KMS-11 (cell line): ENCODE results near the gene PKLR.
A peak's percentile ranks its signal among the peaks of the same experiment; 100 is the strongest.
"Not testable (repeated sequence)": the region's sequence is repeated elsewhere in the genome, so short reads cannot be mapped to it uniquely, and the experiment has no call there.

Experiments used
- H2AFZ ChIP-seq: fragments of 200-600 bp; sonication (generic); 2 replicates; pipeline ENCODE4 v1.6.1; 2016; ENCODE audit warnings: antibody characterized with exemption, mixed run types, low read depth
- H3K27ac ChIP-seq: fragments of 200-600 bp; sonication (generic); 2 replicates; pipeline ENCODE4 v1.6.1; 2016; ENCODE audit warnings: mild to moderate bottlenecking, mixed run types
- H3K27me3 ChIP-seq: fragments of 200-600 bp; sonication (generic); 2 replicates; pipeline ENCODE4 v1.6.1; 2017; ENCODE audit warnings: mild to moderate bottlenecking, low read depth, mixed run types, moderate library complexity; ENCODE audit not compliant: insufficient read depth
- H3K36me3 ChIP-seq: fragments of 200-600 bp; sonication (generic); 2 replicates; pipeline ENCODE4 v1.6.1; 2017; ENCODE audit warnings: mild to moderate bottlenecking, mixed run types; ENCODE audit not compliant: insufficient read depth
- H3K4me1 ChIP-seq: fragments of 200-600 bp; sonication (generic); 2 replicates; pipeline ENCODE4 v1.6.1; 2016; ENCODE audit warnings: mild to moderate bottlenecking, low read depth, mixed run types; ENCODE audit not compliant: poor library complexity, severe bottlenecking
- H3K4me2 ChIP-seq: fragments of 200-600 bp; sonication (generic); 2 replicates; pipeline ENCODE4 v1.7.0; 2016; ENCODE audit warnings: mild to moderate bottlenecking, mixed run types
- H3K4me3 ChIP-seq: fragments of 200-600 bp; sonication (generic); IDR thresholded peaks from 2 replicates; pipeline ENCODE4 v1.6.1; 2017; ENCODE audit warnings: low read depth, low read length, mixed read lengths; ENCODE audit not compliant: insufficient read depth
- H3K79me2 ChIP-seq: fragments of 200-600 bp; sonication (generic); 2 replicates; pipeline ENCODE4 v1.6.1; 2016; ENCODE audit warnings: low read depth, mixed run types; ENCODE audit not compliant: insufficient read depth
- H3K9ac ChIP-seq: fragments of 200-600 bp; sonication (generic); 2 replicates; pipeline ENCODE4 v1.6.1; 2016; ENCODE audit warnings: mild to moderate bottlenecking, mixed run types
- H4K20me1 ChIP-seq: fragments of 200-600 bp; sonication (generic); 2 replicates; pipeline ENCODE4 v1.6.1; 2016; ENCODE audit warnings: mild to moderate bottlenecking, mixed run types; ENCODE audit not compliant: insufficient read depth
- TF ChIP-seq, protein P1 (sequence below): fragments of 200-600 bp; sonication (generic); conservative IDR thresholded peaks from 2 replicates; pipeline ENCODE4 v1.6.1; 2017; ENCODE audit warnings: low read depth, mild to moderate bottlenecking, antibody characterized with exemption, low read length, moderate library complexity, mixed read lengths

PKLR gene

GRCh38 chr1:155250633-155251449 is 50.4 kb downstream of the PKLR start:
- peaks cover 33% of the 10 kb centered on the region for H3K4me1 ChIP-seq
- peak overlapping the region; percentile 91 for H3K4me2 ChIP-seq
- no peaks in the 10 kb centered on the region for H3K79me2 ChIP-seq
- H3K4me3 ChIP-seq, result peak overlapping the region; percentile 98
- TF ChIP-seq, protein P1, sequence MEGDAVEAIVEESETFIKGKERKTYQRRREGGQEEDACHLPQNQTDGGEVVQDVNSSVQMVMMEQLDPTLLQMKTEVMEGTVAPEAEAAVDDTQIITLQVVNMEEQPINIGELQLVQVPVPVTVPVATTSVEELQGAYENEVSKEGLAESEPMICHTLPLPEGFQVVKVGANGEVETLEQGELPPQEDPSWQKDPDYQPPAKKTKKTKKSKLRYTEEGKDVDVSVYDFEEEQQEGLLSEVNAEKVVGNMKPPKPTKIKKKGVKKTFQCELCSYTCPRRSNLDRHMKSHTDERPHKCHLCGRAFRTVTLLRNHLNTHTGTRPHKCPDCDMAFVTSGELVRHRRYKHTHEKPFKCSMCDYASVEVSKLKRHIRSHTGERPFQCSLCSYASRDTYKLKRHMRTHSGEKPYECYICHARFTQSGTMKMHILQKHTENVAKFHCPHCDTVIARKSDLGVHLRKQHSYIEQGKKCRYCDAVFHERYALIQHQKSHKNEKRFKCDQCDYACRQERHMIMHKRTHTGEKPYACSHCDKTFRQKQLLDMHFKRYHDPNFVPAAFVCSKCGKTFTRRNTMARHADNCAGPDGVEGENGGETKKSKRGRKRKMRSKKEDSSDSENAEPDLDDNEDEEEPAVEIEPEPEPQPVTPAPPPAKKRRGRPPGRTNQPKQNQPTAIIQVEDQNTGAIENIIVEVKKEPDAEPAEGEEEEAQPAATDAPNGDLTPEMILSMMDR, result peak; percentile 100
- H3K36me3 ChIP-seq, result no peaks in the 10 kb centered on the region
- peak overlapping the region; percentile 99 for H2AFZ ChIP-seq
- H3K27ac ChIP-seq, result peak overlapping the region; percentile 30
- no peaks in the 10 kb centered on the region for H3K27me3 ChIP-seq
- peak overlapping the region; percentile 72 for H3K9ac ChIP-seq
- no peaks in the 10 kb centered on the region for H4K20me1 ChIP-seq

GRCh38 chr1:155250246-155250632 is 51.0 kb downstream of the PKLR start:
- Histone ChIP-seq H3K4me1 (peaks cover 35% of the 10 kb centered on the region), H2AFZ (peak overlapping the region; percentile 99)

DNA sequence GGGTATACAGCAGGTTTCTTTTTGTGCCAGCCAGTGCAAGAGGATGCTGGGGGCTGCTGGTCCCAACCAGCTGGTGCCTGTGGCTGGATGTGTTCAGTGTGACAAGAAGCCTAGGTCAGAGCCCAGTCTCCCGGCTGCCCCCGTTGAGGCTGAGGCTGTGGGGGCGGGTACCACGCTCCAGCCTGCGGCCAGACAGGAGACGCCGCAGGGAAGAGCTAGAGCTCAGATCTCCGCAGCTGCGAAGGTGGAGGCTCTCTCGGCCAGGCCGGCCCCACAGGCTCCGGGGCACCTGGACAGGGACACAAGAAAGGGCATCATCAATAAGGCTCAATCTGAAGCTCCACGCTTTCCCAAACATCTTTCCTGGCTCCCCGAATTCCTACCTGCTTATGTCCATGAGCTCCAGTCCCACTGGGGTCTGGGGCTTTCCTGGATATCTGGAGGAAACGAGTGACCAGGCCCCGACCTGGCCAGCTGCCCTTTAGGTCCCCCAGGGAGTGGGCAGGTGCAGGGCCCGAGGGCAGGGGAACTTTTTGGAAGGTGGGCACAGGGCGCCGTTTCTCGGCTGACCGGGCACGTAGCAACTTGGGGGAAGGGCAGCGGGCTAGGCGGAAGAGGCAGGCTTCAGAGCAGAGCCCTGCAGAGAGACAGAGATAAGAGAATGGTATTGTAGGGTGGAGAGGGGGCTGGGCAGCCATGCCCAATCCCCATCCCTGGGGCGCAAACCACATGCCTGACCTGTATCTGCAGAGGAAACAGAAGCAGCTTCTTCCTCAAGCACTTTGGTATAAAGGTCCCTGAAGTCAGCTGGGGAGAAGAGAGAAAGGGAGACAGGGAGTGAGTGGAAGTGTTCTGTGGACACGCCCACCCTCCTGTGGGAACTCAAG is 53.3 kb downstream of the PKLR start:
- Histone ChIP-seq H3K4me3 (no peak overlapping the region), H3K4me1 (peaks cover 34% of the 10 kb centered on the region), H3K27ac (no peak overlapping the region), H3K36me3 (no peaks in the 10 kb centered on the region), H3K79me2 (no peaks in the 10 kb centered on the region), H2AFZ (no peak overlapping the region), H3K4me2 (no peak overlapping the region), H4K20me1 (no peaks in the 10 kb centered on the region), H3K27me3 (no peaks in the 10 kb centered on the region), H3K9ac (no peak overlapping the region)
- TF ChIP-seq, protein P1, result no peak

More at GRCh38 chr1:155250246-155250632, 51.0 kb downstream of the PKLR start:
- peak overlapping the region; percentile 91 for H3K4me2 ChIP-seq
- H3K36me3 ChIP-seq, result no peaks in the 10 kb centered on the region
- no peaks in the 10 kb centered on the region for H3K79me2 ChIP-seq
- no peaks in the 10 kb centered on the region for H3K27me3 ChIP-seq
- H3K27ac ChIP-seq, result peak overlapping the region; percentile 30; the same call in 1 of the 2 replicates
- H4K20me1 ChIP-seq, result no peaks in the 10 kb centered on the region
- peak overlapping the region; percentile 98 for H3K4me3 ChIP-seq
- TF ChIP-seq, protein P1, result no peak
- H3K9ac ChIP-seq, result peak overlapping the region; percentile 72

DNA sequence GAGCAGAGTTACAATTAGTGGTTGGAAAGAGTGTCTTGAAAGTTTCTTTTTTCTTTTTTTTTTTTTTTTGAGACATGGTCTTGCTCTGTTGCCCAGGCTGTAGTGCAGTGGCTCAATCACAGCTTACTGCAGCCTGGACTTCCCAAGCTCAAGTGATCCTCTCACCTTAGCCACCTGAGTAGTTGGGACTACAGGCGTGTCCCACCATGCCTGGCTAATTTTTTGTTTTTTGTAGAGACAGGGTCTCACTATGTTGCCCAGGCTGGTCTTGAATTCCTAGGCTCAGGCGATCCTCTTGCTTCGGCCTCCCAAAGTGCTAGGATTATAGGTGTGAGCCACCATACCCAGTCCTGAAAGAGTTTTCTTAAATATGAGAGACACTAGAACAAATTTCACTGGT is 54.4 kb downstream of the PKLR start:
- H3K27ac ChIP-seq, H3K9ac ChIP-seq, H3K27me3 ChIP-seq, H3K4me3 ChIP-seq, H4K20me1 ChIP-seq, H2AFZ ChIP-seq, H3K79me2 ChIP-seq, H3K36me3 ChIP-seq, H3K4me2 ChIP-seq: not testable (repeated sequence)
- peaks cover 35% of the 10 kb centered on the region for H3K4me1 ChIP-seq
